ENCODE data around the gene NASP.
A peak's percentile ranks its signal among the peaks of the same experiment; 100 is the strongest.

Gene NASP

GRCh38 chr1:45620588-45621500 is 37.0 kb downstream of the NASP start:
- no peak for DNase-seq

- DNase-seq = no peak
Measured at GRCh38 chr1:45621501-45621836, 37.6 kb downstream of the NASP start.

GRCh38 chr1:45621895-45622523 is 38.2 kb downstream of the NASP start:
- no peak for DNase-seq

- DNase-seq = no peak
Measured at GRCh38 chr1:45622524-45623394, 38.9 kb downstream of the NASP start.

GRCh38 chr1:45623972-45624371 is 40.1 kb downstream of the NASP start, which contains the start of gene CCDC17:
Gene CCDC17 (minus strand): TSS chr1:45624054. CDS start chr1:45623909, 145 bp downstream.
- no peak for DNase-seq

GRCh38 chr1:45629035-45629434 is 45.2 kb downstream of the NASP start:
- DNase-seq = no peak

GRCh38 chr1:45630429-45630828 is 46.6 kb downstream of the NASP start:
- no peak for DNase-seq

GRCh38 chr1:45635211-45635610 is 51.4 kb downstream of the NASP start:
- DNase-seq = no peak

- no peak for DNase-seq
Measured at GRCh38 chr1:45640293-45640692, 56.5 kb downstream of the NASP start.

- DNase-seq = no peak
Measured at GRCh38 chr1:45643321-45643720, 59.5 kb downstream of the NASP start.

GRCh38 chr1:45643978-45644377 is 60.1 kb downstream of the NASP start:
- no peak for DNase-seq

GRCh38 chr1:45644661-45645060 is 60.8 kb downstream of the NASP start:
- no peak for DNase-seq

GRCh38 chr1:45647248-45648021 is 63.6 kb downstream of the NASP start:
- DNase-seq = no peak

GRCh38 chr1:45654540-45655280 is 70.9 kb downstream of the NASP start:
- peak in 1 of 2 experiments; percentile 31 for DNase-seq

GRCh38 chr1:45656573-45657226 is 72.9 kb downstream of the NASP start:
- DNase-seq = no peak

- DNase-seq = no peak
Measured at GRCh38 chr1:45658171-45658570, 74.3 kb downstream of the NASP start.

GRCh38 chr1:45659222-45659621 is 75.4 kb downstream of the NASP start:
- no peak for DNase-seq

GRCh38 chr1:45660336-45660735 is 76.5 kb downstream of the NASP start:
- no peak for DNase-seq

- no peak for DNase-seq
Measured at GRCh38 chr1:45666836-45667235, 83.0 kb downstream of the NASP start.

GRCh38 chr1:45667321-45668111 is 83.7 kb downstream of the NASP start:
- DNase-seq = no peak
